ENCODE measurements around the gene GPR33. TPM values are rescaled to one million over a fixed set of nuclear protein-coding genes. Genes with fewer than 3 reads are reported as not detected.
"Not testable (repeated sequence)": the region's sequence is repeated elsewhere in the genome, so short reads cannot be mapped to it uniquely, and the experiment has no call there.

The GPR33 gene
- total RNA-seq, 4 donors from 2014 or later, result not detected

- in situ Hi-C loops (cut with MboI; ENCODE audit: low sequenced_read_pairs in 4 of 4), result no loop called here
Observed at GRCh38 chr14:31442284-31442683, 45.6 kb downstream of the GPR33 start.

GRCh38 chr14:31441273-31442111 is 46.3 kb downstream of the GPR33 start:
- TF ChIP-seq POLR2A (IDR thresholded peaks at IDR 0.05), result no peak
- TF ChIP-seq CTCF (IDR thresholded peaks at IDR 0.05 in 4 of 5, conservative IDR thresholded peaks at IDR 0.05 in 1 of 5), result no peak
- ATAC-seq (no peak), DNase-seq (no peak)
- Histone ChIP-seq H3K9me3 (no peaks in the 10 kb centered on the region), H3K4me3 (no peak overlapping the region), H3K36me3 (no peaks in the 10 kb centered on the region), H3K4me1 (no peaks in the 10 kb centered on the region), H3K27me3 (no peaks in the 10 kb centered on the region), H3K27ac (no peak overlapping the region)
- intact Hi-C loops (cut with DNase I; ENCODE audit: low total_unique reads) (no loop called here), in situ Hi-C loops (cut with MboI; ENCODE audit: low sequenced_read_pairs in 4 of 4) (no loop called here)

More at GRCh38 chr14:31442284-31442683, 45.6 kb downstream of the GPR33 start:
- H3K36me3 ChIP-seq, result no peaks in the 10 kb centered on the region
- DNase-seq, result no peak
- no peaks in the 10 kb centered on the region for H3K27me3 ChIP-seq
- H3K4me3 ChIP-seq, result no peak overlapping the region
- TF ChIP-seq CTCF (IDR thresholded peaks at IDR 0.05 in 4 of 5, conservative IDR thresholded peaks at IDR 0.05 in 1 of 5) (no peak), POLR2A (IDR thresholded peaks at IDR 0.05) (no peak)
- ATAC-seq, result no peak
- H3K4me1 ChIP-seq, result no peaks in the 10 kb centered on the region
- H3K27ac ChIP-seq, result no peak overlapping the region
- intact Hi-C loops (cut with DNase I; ENCODE audit: low total_unique reads), result no loop called here
- H3K9me3 ChIP-seq, result no peaks in the 10 kb centered on the region

GRCh38 chr14:31440280-31440679 is 47.6 kb downstream of the GPR33 start:
- ATAC-seq (no peak), DNase-seq (no peak)
- no peaks in the 10 kb centered on the region for H3K36me3 ChIP-seq
- in situ Hi-C loops (cut with MboI; ENCODE audit: low sequenced_read_pairs in 4 of 4), result no loop called here
- H3K4me3 ChIP-seq, result no peak overlapping the region
- TF ChIP-seq POLR2A (IDR thresholded peaks at IDR 0.05) (no peak), CTCF (IDR thresholded peaks at IDR 0.05 in 4 of 5, conservative IDR thresholded peaks at IDR 0.05 in 1 of 5) (no peak)
- no peaks in the 10 kb centered on the region for H3K27me3 ChIP-seq
- intact Hi-C loops (cut with DNase I; ENCODE audit: low total_unique reads), result no loop called here
- H3K27ac ChIP-seq, result no peak overlapping the region
- no peaks in the 10 kb centered on the region for H3K9me3 ChIP-seq
- H3K4me1 ChIP-seq, result no peaks in the 10 kb centered on the region

GRCh38 chr14:31439561-31439960 is 48.3 kb downstream of the GPR33 start:
- Histone ChIP-seq H3K9me3 (no peaks in the 10 kb centered on the region), H3K27ac (no peak overlapping the region), H3K27me3 (no peaks in the 10 kb centered on the region), H3K36me3 (no peaks in the 10 kb centered on the region), H3K4me1 (no peaks in the 10 kb centered on the region), H3K4me3 (no peak overlapping the region)
- intact Hi-C loops (cut with DNase I; ENCODE audit: low total_unique reads) (no loop called here), in situ Hi-C loops (cut with MboI; ENCODE audit: low sequenced_read_pairs in 4 of 4) (no loop called here)
- DNase-seq (no peak), ATAC-seq (no peak)
- no peak for TF ChIP-seq CTCF (IDR thresholded peaks at IDR 0.05 in 4 of 5, conservative IDR thresholded peaks at IDR 0.05 in 1 of 5)
- TF ChIP-seq POLR2A (IDR thresholded peaks at IDR 0.05), result no peak

GRCh38 chr14:31437045-31437691 is 50.7 kb downstream of the GPR33 start:
- ATAC-seq; in situ Hi-C loops (cut with MboI; ENCODE audit: low sequenced_read_pairs in 4 of 4): not testable (repeated sequence)

More at GRCh38 chr14:31437045-31437691, 50.7 kb downstream of the GPR33 start:
- DNase-seq; H3K27ac ChIP-seq; H3K9me3 ChIP-seq; H3K36me3 ChIP-seq; H3K4me1 ChIP-seq; intact Hi-C loops (cut with DNase I; ENCODE audit: low total_unique reads); H3K27me3 ChIP-seq; H3K4me3 ChIP-seq: not testable (repeated sequence)

All from gastrocnemius medialis (tissue), 4 donors.